Skin of body (tissue), 2 donors: ENCODE measurements around the gene NT5C1A. TPM values are rescaled to one million over a fixed set of nuclear protein-coding genes. Genes with fewer than 3 reads are reported as not detected.

Experiments
- DNase-seq: peaks from one replicate; lab custom pipeline; 2025; lab: John Stamatoyannopoulos, UW
- total RNA-seq: library from RNA; depleted of rRNA; stranded (reverse); fragments of >200 nt; gene quantifications from one replicate; pipeline ENCODE4 v1.2.3, GENCODE V29; 2014

Gene NT5C1A
- total RNA-seq, 1 donor from 2014 or later = 2.0 TPM

GRCh38 chr1:39638965-39639304, 33.0 kb downstream of the NT5C1A start:
- DNase-seq = no peak

GRCh38 chr1:39637361-39637760, 34.5 kb downstream of the NT5C1A start:
- DNase-seq = no peak

GRCh38 chr1:39635871-39636210, 36.1 kb downstream of the NT5C1A start:
- DNase-seq = no peak

- no peak for DNase-seq
These were observed 36.6 kb downstream of the NT5C1A start for GRCh38 chr1:39635205-39635870.

GRCh38 chr1:39633422-39633821, 38.5 kb downstream of the NT5C1A start:
- DNase-seq = no peak

- DNase-seq = no peak
These were observed 39.1 kb downstream of the NT5C1A start for GRCh38 chr1:39632682-39633417.

GRCh38 chr1:39632323-39632681, 39.6 kb downstream of the NT5C1A start:
- no peak for DNase-seq

- no peak for DNase-seq
These were observed 40.3 kb downstream of the NT5C1A start for GRCh38 chr1:39631361-39632322.

GRCh38 chr1:39628807-39629350, 43.0 kb downstream of the NT5C1A start:
- no peak for DNase-seq

GRCh38 chr1:39626646-39627045, 45.3 kb downstream of the NT5C1A start:
- DNase-seq = no peak

GRCh38 chr1:39625462-39626273, 46.2 kb downstream of the NT5C1A start:
- DNase-seq = no peak

GRCh38 chr1:39625009-39625408, 46.9 kb downstream of the NT5C1A start:
- no peak for DNase-seq

- DNase-seq = no peak
These were observed 48.9 kb downstream of the NT5C1A start for GRCh38 chr1:39623053-39623452.

GRCh38 chr1:39622427-39622826, 49.5 kb downstream of the NT5C1A start:
- no peak for DNase-seq

GRCh38 chr1:39620659-39621165, 51.2 kb downstream of the NT5C1A start:
- no peak for DNase-seq

GRCh38 chr1:39617488-39618049, 54.3 kb downstream of the NT5C1A start:
- no peak for DNase-seq

- no peak for DNase-seq
These were observed 56.7 kb downstream of the NT5C1A start for GRCh38 chr1:39615086-39615673.

- DNase-seq = no peak
These were observed 57.4 kb downstream of the NT5C1A start for GRCh38 chr1:39614488-39614887.

GRCh38 chr1:39613250-39613649, 58.7 kb downstream of the NT5C1A start:
- DNase-seq = no peak
